SK-N-SH treated with all-trans-retinoic acid at 6 μM for 48 hours (cell line): ENCODE data around the gene AGO4.

Experiments used
- BACH2 ChIP-seq: fragments of 250-450 bp; sonication (Bioruptor Pico); IDR thresholded peaks from 2 replicates; pipeline ENCODE4 v1.9.0; 2021; ENCODE audit warnings: mild to moderate bottlenecking, borderline replicate concordance
- CREB5 ChIP-seq: fragments of 250-450 bp; sonication (Bioruptor Pico); IDR thresholded peaks from 2 replicates; pipeline ENCODE4 v1.5.1; 2020; ENCODE audit warnings: low read depth, mild to moderate bottlenecking, moderate library complexity
- PATZ1 ChIP-seq: fragments of 250-450 bp; sonication (Bioruptor Pico); IDR thresholded peaks from 2 replicates; pipeline ENCODE4 v1.8.0; 2020; ENCODE audit warnings: mild to moderate bottlenecking, moderate library complexity, borderline replicate concordance
- RARB ChIP-seq: fragments of 250-450 bp; sonication (Bioruptor Pico); IDR thresholded peaks from 2 replicates; pipeline ENCODE4 v1.8.0; 2021; ENCODE audit warnings: mild to moderate bottlenecking, moderate library complexity
- SNAI2 ChIP-seq: fragments of 250-450 bp; sonication (Bioruptor Pico); IDR thresholded peaks from 2 replicates; pipeline ENCODE4 v1.5.0; 2020; ENCODE audit warnings: mild to moderate bottlenecking, moderate library complexity
- ZFP3 ChIP-seq: fragments of 250-450 bp; sonication (Bioruptor Pico); IDR thresholded peaks from 2 replicates; pipeline ENCODE4 v1.5.0; 2020; ENCODE audit warnings: mild to moderate bottlenecking, moderate library complexity
- ZNF70 ChIP-seq: fragments of 450-650 bp; formaldehyde crosslinking; IDR thresholded peaks from 2 replicates; pipeline ENCODE4 v1.5.0; 2020; ENCODE audit warnings: mild to moderate bottlenecking, moderate library complexity
- ZNF8 ChIP-seq: fragments of 450-650 bp; formaldehyde crosslinking; IDR thresholded peaks from 2 replicates; pipeline ENCODE4 v1.5.0; 2020; ENCODE audit warnings: mild to moderate bottlenecking, moderate library complexity
- TF ChIP-seq, protein P1 (sequence below): fragments of 250-450 bp; sonication (Bioruptor Pico); IDR thresholded peaks from 2 replicates; pipeline ENCODE4 v1.5.0; 2020; ENCODE audit warnings: mild to moderate bottlenecking, moderate library complexity

- TF ChIP-seq PATZ1 (CRISPR knock-in tag) (no peak), ZFP3 (no peak), RARB (no peak), ZNF8 (CRISPR knock-in tag) (no peak), CREB5 (no peak), SNAI2 (no peak), BACH2 (no peak), ZNF70 (CRISPR knock-in tag) (no peak)
- TF ChIP-seq, protein P1, sequence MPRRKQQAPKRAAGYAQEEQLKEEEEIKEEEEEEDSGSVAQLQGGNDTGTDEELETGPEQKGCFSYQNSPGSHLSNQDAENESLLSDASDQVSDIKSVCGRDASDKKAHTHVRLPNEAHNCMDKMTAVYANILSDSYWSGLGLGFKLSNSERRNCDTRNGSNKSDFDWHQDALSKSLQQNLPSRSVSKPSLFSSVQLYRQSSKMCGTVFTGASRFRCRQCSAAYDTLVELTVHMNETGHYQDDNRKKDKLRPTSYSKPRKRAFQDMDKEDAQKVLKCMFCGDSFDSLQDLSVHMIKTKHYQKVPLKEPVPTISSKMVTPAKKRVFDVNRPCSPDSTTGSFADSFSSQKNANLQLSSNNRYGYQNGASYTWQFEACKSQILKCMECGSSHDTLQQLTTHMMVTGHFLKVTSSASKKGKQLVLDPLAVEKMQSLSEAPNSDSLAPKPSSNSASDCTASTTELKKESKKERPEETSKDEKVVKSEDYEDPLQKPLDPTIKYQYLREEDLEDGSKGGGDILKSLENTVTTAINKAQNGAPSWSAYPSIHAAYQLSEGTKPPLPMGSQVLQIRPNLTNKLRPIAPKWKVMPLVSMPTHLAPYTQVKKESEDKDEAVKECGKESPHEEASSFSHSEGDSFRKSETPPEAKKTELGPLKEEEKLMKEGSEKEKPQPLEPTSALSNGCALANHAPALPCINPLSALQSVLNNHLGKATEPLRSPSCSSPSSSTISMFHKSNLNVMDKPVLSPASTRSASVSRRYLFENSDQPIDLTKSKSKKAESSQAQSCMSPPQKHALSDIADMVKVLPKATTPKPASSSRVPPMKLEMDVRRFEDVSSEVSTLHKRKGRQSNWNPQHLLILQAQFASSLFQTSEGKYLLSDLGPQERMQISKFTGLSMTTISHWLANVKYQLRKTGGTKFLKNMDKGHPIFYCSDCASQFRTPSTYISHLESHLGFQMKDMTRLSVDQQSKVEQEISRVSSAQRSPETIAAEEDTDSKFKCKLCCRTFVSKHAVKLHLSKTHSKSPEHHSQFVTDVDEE = no peak
Observed at GRCh38 chr1:35882945-35883634, 75.3 kb downstream of the AGO4 start, which contains the start of gene AGO1.
